ENCODE data around the gene CHI3L1.

CHI3L1 gene

GRCh38 chr1:203129501-203130231, 56.8 kb downstream of the CHI3L1 start:
- no peak for DNase-seq

All from activated naive CD4-positive, alpha-beta T cell treated with anti-CD3 and anti-CD28 coated beads, Interleukin-2, amount 50 U/mL, for 16 hours (primary cell).